HG02943 (cell line): ENCODE measurements around the gene COL5A1.
"Not testable (repeated sequence)": the region's sequence is repeated elsewhere in the genome, so short reads cannot be mapped to it uniquely, and the experiment has no call there.

Experiments
- ATAC-seq: cut with Tn5 transposase; IDR thresholded peaks from one replicate; pipeline ENCODE4 v1.9.1; 2021; ENCODE audit warnings: mild to moderate bottlenecking, low read depth, moderate library complexity; ENCODE audit not compliant: unreplicated experiment

The COL5A1 gene

DNA sequence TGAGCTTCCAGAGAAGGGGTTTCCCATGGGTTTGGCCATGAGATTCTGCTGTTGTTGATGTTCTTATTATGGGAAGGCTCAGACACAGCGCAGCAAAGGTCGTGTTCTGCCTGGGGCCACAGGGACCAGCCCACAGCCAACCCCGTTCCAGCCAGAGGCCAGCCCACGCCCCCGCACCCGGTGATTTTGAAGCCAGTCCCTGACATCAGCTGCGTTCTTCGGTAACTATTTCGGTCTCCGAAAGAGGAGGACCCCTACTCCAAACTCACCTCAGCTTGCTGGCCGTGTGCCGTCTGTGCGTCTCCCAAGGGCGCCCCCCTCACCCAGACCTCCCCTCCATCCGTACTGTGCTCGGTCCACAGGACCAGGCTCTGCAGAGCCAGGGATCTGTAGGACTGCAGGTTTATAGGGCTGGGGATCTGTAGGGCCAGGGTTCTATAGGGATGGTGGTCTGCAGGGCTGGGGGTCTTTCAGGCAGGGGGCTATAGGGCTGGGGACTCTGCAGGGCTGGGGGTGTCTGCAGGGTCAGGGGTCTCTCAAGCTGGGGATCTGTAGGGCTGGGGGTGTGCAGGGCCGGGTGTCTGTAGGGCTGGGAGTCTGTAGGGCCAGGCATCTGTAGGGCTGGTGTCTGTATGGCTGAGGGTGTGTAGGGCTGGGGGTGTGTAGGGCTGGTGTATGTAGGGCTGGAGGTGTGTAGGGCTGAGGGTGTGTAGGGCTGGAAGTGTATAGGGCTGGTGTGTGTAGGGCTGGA is 11.8 kb downstream of the COL5A1 start:
- no peak for ATAC-seq

DNA sequence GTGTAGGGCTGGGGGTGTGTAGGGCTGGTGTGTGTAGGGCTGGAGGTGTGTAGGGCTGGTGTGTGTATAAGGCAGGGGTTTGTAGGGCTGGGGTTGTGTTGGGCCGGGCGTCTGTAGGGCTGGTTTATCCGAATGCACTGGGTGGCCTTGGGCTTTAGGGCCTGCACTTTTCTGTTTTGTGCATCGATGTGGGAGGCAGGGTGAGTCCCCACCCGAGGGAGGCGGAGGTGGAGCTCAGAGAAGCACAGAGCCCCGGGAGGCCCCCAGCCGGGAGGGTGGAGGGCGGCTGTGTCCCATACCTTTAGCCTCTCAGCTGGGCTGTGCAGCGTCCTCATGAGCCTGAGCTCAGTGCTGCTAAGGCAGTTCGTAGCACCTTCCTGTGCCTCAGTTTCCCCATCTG is 13.5 kb downstream of the COL5A1 start:
- ATAC-seq, result no peak

DNA sequence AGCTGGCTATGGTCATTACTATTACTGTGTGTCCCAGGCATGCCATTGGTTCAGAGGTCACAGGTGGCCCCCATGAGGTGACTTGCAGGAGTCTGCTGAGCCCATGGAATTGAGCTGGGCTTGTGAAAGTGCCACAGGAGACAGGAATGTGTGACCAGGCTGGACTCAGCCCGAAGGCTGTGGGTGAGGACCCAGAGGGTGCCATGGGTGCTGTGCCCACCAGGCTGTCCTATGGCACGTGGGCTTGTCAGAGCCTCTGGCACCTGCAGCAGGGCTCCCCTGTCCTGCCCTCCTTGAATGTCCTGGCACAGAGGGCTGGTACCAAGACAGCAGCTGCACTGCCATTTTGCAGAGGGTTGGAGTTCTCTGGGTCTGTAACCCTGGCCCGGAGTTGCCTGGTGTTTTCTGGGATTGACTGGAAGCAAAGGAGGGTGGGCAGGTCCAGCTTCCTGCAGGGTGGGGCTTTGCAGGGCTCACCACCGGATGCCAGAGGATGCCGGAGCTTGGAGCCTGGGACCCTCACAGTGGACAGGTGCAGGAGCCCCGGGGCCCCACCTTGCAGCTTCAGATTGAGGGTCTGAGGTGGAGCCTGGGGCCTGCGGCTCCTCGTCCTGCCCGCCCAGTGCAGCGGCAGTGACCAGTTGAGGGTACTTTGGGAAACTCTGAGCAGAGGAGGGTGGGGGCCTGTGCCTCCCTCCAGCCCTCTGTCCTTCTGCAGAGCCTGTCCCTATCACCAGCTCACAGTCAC is 14.2 kb downstream of the COL5A1 start:
- ATAC-seq, result no peak

DNA sequence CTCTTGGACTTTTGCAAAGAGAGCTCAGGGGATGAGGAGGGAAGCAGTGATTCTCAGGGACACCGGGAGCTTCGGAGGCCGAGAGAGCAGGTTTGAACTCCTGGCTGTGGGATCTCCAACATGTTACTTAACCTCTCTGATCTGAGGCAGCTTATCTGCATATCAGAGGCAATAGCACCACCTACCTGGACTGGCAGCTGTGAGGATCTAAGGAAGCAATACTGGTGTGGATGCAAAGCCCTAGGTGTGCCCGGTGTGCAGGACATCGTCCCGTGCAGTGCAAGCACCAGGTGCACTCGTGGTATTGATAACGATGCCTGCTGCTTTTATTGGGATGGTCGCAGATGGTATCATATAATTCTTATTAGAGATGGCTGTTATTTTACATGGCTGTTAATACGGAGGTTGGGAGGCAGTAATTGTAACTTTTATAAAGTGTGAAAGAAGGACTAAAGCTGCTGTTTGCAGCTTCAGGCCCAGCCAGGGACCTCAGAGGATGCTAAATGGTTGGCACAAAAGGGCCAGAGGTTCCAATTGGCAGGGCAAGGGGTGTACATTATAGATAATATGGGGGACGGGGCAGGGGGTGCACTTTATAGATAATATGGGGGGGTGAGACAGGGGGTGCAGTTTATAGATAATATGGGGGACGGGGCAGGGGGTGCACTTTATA is 14.9 kb downstream of the COL5A1 start:
- ATAC-seq, result no peak

DNA sequence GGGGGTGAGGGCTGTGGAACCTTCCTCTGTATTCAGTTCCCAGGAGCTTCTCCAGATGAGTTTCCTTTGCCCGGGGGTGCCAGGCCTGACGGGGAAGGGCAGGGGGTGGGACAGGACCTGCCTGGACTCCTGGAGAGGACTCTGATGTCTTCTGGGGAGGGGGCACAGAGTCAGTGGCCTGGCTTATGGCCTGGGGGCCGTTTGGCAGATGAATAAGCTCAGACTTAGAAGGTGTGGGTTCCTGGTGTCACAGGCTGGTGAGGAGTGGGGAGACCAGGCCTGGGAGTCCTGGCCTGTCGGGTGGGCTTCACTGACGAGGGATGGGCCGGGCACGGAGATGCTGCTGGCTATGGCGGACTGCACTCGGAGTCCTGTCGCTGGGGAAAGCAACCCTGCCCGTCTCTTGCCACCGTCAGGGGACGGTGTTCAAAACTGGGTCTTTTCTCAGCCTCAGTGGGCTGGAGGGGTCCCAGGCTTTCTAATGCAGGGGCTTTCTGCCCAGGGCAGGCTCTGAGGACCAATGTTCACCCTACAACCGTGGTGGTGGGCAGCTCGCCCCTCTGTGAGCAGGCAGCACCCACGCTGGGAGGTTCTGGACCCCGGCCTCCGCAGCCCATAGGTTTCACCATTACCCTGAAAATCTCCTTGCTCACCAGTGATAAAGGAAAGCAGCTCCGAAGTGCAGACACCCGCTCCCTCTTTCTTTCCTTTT is 16.2 kb downstream of the COL5A1 start:
- ATAC-seq, result no peak

DNA sequence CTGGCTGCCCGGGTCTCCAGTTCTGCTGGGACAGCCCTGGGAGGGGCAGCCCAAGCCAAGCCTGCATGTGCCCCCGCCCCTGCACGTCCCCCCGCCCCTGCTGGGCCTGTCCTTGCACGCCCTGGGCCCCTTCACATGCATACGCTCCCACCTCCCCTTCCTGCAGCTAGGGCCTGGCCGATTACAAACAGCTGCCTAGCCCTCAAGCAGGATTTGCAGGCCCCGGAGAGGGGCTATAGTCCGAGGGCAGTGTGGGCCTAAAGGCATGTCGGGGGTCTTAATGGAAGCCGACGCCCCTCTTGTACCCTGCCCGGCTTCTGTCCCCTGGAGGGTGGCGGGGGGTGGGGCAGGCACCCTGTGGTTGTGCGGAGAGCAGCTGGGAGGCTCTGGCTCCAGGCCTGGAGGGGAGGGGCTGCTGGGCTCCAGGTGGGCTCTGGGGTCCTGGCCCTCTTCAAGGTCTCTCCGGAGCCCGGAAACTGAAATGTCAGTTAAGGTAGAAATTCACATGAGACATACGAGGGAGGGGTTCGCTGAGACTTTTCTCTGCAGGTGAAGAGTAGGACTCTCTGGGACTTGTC is 16.9 kb downstream of the COL5A1 start:
- ATAC-seq, result no peak

DNA sequence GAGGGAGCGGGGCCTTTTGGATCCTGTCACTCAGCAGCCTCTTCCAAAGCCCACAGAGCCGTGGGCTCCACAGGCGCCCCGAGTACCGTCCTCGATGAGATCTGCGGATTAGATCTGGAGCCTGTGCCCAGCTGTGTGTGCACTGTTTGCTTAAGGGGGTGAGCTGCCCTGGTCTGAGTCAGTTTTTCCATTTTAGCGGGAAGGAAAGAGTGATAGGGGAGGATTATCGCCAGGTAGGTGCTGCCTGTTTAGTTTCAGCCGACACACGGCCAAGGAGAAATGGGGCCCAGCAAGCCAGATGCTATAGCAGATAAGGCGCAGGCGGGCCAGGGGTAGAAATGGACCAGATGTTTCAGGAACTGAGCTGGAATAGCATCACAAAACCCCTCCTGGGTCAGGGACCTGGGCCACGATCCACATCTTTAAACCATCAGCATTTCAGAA is 18.1 kb downstream of the COL5A1 start:
- no peak for ATAC-seq

DNA sequence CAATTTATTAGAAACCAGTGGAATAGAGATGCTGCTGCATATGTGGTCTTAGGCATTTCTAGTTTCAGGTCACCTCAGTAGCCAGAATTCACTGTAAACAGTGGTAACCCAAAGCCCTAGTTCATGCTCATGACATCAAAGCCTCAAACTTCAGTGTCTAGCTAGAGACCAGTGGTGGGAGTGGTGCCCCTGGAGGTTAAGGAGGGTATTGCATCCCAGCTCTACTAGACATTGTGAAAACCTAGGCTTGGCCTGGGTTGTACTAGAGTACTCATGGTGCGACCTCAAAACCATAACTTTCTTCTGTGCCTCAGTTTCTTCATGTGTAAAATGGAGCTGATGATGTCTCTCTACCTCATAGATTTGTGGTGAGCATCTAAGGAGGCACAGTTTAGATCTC is 18.8 kb downstream of the COL5A1 start:
- ATAC-seq, result no peak

DNA sequence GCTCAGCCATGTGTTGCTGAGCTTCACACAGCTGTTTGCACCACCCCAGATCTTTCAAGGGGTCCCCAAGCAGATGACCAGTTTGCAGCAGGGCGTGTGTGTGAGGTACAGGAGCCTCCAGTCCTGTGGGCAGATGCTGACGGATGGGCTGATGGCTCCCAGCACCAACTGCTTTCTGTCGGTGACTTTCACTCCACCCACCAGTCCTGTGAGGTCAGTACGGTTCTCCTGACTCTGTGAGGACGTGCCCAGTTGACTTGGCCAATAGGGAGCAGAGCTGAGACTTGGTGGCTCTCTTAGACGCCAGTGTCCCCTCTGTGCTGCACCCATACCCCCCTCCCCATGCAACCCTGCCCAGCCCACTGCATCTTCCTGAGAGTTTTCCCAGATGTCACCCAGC is 19.7 kb downstream of the COL5A1 start:
- no peak for ATAC-seq

DNA sequence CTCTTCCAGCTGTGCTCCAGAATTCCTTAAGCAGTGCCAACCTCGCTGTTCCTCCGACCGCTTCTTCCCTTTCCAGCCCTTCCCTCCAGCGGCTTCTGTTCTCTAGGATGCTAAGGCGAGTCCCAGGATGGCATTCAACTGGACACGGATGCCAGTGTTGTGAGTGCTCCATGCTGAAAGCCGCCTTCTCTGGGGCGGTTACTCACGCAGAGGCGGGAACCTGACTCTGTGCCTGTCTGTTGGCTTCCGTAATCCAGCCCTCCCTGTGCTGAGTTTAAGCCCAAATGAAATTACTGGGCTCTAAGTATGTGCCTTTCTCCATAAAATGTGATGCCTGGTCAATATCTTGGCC is 20.2 kb downstream of the COL5A1 start:
- ATAC-seq, result no peak

DNA sequence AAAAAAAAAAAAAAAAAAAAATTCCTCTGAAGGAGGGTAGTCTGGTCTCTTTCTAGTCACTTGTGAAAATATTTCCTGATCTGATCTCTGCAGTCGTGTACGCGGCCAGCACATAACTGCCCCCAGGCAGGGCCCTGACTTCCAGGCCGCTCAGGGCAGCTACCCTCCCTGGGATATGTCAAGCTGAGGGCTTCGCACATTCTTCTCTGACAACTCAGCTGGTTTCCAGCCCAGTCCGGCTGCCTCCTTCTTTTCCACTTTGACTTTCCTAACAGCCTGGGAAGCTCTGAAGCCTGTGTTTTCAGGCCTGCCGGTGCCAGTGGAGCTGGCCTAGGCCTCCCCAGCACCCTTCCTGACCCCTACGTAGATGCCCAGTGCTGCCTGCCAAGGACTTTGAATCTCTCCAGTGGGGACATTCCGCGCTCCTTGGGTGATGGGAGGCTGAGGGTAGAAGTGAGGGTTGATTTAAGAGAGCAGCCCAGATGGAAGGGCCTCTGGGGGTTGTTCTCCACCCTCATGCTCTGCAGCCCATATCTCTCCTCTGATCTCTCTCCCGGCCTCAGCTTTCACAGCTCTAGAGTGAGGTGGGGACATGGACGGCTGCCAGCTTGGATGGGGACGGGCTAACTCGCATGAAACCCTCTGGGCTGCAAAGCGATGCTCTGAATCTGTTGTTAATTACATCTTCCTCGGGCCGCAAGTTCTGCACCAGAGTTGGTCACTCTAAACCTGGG is 20.7 kb downstream of the COL5A1 start:
- ATAC-seq, result no peak

DNA sequence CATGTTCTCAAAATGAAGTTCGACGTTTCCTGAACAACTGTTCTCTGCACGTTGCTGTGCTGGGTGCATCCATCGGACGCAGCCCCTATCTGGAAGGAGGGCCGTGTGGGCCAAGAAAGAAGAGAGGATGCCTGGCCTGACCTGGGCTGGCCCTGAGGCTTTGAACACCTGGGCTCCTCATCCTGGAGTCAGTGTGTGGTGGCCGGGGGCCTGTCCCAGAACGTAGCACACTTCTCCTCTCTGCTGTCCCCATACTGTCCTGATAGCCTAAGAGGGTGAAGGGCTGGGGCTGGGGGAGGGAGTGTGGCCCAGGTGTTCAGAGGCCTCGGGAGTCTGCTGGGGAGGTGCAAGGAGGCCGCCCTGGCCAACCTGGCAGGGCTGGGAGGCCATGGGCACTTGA is 21.5 kb downstream of the COL5A1 start:
- ATAC-seq, result no peak

DNA sequence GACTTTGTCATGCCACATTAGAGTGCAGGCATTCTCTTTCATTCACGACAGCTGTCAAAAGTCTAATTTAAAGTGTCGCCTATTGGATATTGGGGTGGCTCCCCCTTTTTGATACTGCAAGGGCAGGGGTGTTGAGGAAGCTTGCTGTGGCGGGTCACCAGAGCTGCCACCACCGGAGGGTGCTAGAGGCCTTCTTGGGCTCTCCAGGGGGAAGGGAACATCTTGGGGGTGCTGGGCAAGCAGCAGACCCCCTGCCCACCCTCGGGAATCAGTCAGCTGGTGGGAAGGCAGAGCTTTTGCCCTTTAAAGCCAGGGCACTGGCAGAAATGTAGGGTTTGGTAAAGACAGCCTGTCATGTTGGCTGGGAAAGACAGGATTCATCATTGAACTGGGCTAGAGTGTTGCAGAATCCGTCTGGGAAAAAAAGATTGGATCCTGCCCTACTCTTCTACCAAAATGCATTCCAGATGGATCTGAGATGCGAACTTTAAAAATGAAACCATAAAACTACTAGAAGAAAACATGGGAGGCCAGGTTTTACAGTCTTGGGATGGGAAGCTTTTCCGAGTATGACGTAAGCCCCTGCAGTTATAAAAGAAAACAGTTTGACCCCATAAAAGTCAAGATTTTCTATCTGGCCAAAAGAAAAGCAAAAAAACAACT is 22.3 kb downstream of the COL5A1 start:
- no peak for ATAC-seq

DNA sequence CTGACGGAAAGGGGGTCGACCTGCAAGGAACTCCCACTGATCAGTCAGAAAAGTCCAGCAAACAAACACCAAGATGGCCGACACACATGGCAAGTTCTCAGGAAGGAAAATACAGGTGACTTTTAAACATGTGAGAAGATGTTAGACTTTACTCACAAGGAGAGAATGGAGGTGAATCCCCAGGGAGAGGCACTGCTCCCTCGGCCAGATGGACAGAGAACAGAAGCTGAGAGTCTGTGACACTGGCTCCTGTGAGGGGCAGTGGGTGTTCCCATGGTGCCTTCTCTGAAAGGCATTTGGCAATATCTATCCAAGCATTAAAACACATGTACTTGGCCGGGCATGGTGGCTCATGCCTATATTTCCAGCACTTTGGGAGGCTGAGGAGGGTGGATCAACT is 22.8 kb downstream of the COL5A1 start:
- ATAC-seq, result no peak

DNA sequence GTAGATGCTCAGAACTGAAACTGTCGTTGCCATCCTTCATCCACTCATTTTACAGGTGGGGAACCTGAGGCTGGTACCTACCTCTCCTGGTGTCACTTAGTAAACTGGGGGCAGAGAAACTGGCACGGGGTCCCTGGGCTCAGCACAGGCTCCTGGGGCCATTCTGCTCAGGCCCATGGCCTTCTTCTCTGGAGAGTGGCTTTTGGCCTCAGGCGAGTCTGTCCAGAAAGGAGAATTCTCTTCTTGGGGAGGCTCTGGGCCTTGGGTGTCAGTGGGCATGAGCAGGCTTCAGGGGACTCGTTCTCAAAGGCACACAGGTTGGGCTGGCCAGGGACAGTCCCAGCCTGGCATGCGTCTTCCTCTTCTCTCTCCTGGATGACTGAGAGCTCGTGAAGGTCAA is 24.6 kb downstream of the COL5A1 start:
- no peak for ATAC-seq

DNA sequence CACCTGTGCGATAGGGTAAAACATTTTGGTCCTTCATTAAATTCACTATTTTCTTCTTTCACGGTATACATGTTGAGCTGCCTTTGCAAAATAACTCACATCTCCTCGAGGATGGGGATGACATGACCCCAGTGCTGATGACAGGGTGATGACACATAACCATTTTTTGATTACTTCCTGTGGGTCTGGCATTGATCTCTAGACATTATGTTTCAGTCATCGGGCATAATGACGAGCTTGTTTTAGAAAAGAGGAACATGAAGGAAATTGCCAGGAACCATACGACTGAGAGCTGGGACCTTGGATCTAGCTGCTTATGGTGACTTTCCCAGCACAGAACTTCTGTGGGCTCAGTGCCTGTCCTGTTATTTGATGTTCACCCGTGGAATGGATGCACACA is 25.2 kb downstream of the COL5A1 start:
- no peak for ATAC-seq

DNA sequence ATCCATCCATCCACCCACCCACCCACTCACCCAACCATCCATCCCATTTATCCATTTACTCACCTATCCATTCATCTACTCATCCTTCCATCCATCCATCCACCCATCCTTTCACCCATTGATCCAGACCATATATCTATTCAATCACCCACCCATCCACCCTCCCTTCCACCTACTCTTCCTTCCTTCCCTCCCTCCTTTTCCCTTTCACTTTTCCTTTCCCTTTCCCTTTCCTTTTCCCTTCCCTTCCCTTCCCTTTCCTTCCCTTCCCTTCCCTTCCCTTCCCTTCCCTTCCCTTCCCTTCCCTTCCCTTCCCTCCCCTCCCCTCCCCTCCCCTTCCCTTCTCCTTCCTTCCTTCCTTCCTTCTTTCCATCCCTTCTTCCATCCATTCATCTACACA is 27.4 kb downstream of the COL5A1 start:
- not testable (repeated sequence) for ATAC-seq

DNA sequence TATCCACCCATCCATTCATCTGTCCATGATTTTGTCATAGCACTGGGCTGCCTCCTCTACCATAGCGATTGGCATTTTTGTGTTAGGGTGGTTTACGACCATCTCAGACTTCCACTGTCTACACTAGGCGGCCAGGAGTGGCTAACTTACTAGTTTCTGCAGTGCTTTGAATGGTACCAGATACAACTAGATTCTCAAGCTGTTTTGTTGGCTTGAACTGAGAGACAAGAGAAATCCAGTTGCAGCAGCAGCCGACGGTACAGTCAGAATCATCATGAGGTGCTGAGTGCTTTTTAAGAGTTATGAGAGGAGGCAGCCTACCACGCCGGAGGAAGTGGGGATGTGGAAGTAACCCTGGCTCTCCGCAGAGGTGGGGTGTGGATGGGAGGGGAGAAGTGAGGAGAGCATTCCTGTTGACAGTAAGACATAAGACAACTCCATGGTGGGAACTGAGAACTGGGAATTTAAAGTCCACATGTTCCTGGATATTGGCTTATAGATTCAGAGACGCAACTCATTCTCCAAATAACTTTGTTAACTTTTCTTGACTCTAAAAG is 27.9 kb downstream of the COL5A1 start:
- no peak for ATAC-seq

DNA sequence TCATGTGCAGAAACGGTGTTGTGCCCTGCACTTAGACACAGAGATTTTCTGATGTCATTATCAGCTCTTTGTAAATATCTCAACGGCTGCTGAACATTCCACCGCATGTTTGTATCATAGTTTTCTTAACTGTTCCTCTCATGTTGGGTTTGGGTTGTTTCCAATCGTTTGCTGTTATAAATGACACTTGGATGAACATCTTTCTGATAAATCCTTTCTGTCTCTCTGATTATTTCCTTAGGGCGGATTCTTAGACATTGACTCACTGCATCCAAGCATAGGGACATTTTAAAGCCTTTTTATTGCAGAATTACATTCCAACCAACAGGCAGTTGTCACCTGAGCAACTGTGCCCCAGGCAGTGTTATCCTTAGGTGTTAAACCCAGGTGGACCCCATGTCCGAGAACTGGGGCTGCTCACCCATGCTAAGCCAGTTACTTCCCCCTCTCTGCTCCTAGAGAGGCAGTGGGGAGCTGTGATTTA is 28.5 kb downstream of the COL5A1 start:
- no peak for ATAC-seq
